HCT116 (cell line): ENCODE data around the gene TXNDC16.

Experiments used
- TF ChIP-seq, protein P1 (sequence below): IDR thresholded peaks from 2 replicates; pipeline ENCODE4 v1.6.1; 2012
- TF ChIP-seq, protein P2 (sequence below), 3 experiments: fragments of 200-600 bp in 1 of 3; sonication (generic) in 1 of 3; IDR thresholded peaks in 2 of 3; conservative IDR thresholded peaks in 1 of 3; 2 replicates each; pipeline ENCODE4 v1.5.1; 2012 to 2017; ENCODE audit warnings: low read depth in 2 of 3, low read length in 2 of 3, antibody characterized with exemption in 1 of 3, borderline replicate concordance in 1 of 3, control low read depth in 1 of 3, mild to moderate bottlenecking in 1 of 3, mixed read lengths in 1 of 3, mixed run types in 1 of 3, moderate library complexity in 1 of 3; ENCODE audit not compliant: insufficient read depth in 1 of 3

DNA sequence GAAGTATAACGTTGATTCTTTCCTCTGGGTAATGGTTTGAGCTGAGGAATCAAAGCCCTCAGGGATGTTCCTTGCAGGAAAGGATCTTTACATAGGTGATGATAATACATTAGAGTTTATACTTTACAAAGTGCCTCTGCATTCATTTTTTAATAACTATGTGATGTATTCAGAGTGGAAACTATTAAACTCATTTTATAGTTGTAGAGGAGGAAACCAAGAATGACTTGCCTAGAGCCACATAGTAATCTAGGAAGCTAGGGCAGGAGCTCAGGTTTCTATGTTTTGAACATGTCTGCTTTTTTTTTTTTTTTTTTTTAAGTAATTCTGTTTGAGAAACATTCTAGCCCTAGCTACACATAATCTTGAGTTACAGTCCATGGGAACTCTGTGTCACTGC lies 117.3 kb downstream of the TXNDC16 start:
- TF ChIP-seq, protein P1, sequence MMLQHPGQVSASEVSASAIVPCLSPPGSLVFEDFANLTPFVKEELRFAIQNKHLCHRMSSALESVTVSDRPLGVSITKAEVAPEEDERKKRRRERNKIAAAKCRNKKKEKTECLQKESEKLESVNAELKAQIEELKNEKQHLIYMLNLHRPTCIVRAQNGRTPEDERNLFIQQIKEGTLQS, result no peak
- TF ChIP-seq, protein P2, sequence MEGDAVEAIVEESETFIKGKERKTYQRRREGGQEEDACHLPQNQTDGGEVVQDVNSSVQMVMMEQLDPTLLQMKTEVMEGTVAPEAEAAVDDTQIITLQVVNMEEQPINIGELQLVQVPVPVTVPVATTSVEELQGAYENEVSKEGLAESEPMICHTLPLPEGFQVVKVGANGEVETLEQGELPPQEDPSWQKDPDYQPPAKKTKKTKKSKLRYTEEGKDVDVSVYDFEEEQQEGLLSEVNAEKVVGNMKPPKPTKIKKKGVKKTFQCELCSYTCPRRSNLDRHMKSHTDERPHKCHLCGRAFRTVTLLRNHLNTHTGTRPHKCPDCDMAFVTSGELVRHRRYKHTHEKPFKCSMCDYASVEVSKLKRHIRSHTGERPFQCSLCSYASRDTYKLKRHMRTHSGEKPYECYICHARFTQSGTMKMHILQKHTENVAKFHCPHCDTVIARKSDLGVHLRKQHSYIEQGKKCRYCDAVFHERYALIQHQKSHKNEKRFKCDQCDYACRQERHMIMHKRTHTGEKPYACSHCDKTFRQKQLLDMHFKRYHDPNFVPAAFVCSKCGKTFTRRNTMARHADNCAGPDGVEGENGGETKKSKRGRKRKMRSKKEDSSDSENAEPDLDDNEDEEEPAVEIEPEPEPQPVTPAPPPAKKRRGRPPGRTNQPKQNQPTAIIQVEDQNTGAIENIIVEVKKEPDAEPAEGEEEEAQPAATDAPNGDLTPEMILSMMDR (IDR thresholded peaks at IDR 0.05 in 2 of 3, conservative IDR thresholded peaks at IDR 0.05 in 1 of 3; ENCODE audit: borderline replicate concordance in 1 of 3, insufficient read depth in 1 of 3, low read depth in 2 of 3, low read length in 2 of 3), result no peak
